Measurements from ENCODE around the gene JADE1. TPM values are rescaled to one million over a fixed set of nuclear protein-coding genes. Genes with fewer than 3 reads are reported as not detected.

The JADE1 gene
- total RNA-seq, 1 donor from 2014 or later = 6.6 TPM

- H3K36me3 ChIP-seq (ENCODE audit: control insufficient read depth, insufficient read depth, low read length) = no peaks in the 10 kb centered on the region
- DNase-seq (ENCODE audit: low read depth) (no peak), FAIRE-seq (no peak)
- H3K4me3 ChIP-seq (ENCODE audit: low read depth, low read length) = no peak overlapping the region
- no peaks in the 10 kb centered on the region for H3K27me3 ChIP-seq (ENCODE audit: control insufficient read depth, insufficient read depth, low read length)
- TF ChIP-seq CTCF (IDR thresholded peaks at IDR 0.05; ENCODE audit: insufficient read depth, low read length, severe bottlenecking) = no peak
Measured at GRCh38 chr4:128800701-128801284, 8.7 kb upstream of the JADE1 start.

GRCh38 chr4:128802680-128803628, 6.5 kb upstream of the JADE1 start:
- no peaks in the 10 kb centered on the region for H3K27me3 ChIP-seq (ENCODE audit: control insufficient read depth, insufficient read depth, low read length)
- no peak for TF ChIP-seq CTCF (IDR thresholded peaks at IDR 0.05; ENCODE audit: insufficient read depth, low read length, severe bottlenecking)
- FAIRE-seq (peak; percentile 50), DNase-seq (ENCODE audit: low read depth) (no peak)
- H3K4me3 ChIP-seq (ENCODE audit: low read depth, low read length) = no peak overlapping the region
- no peaks in the 10 kb centered on the region for H3K36me3 ChIP-seq (ENCODE audit: control insufficient read depth, insufficient read depth, low read length)

- DNase-seq (ENCODE audit: low read depth) (no peak), FAIRE-seq (no peak)
- no peak overlapping the region for H3K4me3 ChIP-seq (ENCODE audit: low read depth, low read length)
- no peaks in the 10 kb centered on the region for H3K27me3 ChIP-seq (ENCODE audit: control insufficient read depth, insufficient read depth, low read length)
- H3K36me3 ChIP-seq (ENCODE audit: control insufficient read depth, insufficient read depth, low read length) = no peaks in the 10 kb centered on the region
- no peak for TF ChIP-seq CTCF (IDR thresholded peaks at IDR 0.05; ENCODE audit: insufficient read depth, low read length, severe bottlenecking)
Measured at GRCh38 chr4:128803783-128804182, 5.7 kb upstream of the JADE1 start.

- DNase-seq (ENCODE audit: low read depth) (peak; percentile 45), FAIRE-seq (no peak)
- Histone ChIP-seq H3K4me3 (ENCODE audit: low read depth, low read length) (peak overlapping the region; percentile 70), H3K27me3 (ENCODE audit: control insufficient read depth, insufficient read depth, low read length) (no peaks in the 10 kb centered on the region), H3K36me3 (ENCODE audit: control insufficient read depth, insufficient read depth, low read length) (no peaks in the 10 kb centered on the region)
- TF ChIP-seq CTCF (IDR thresholded peaks at IDR 0.05; ENCODE audit: insufficient read depth, low read length, severe bottlenecking) = no peak
Measured at GRCh38 chr4:128810331-128810870, 901 bp downstream of the JADE1 start.

- DNase-seq (ENCODE audit: low read depth) (peak; percentile 31), FAIRE-seq (no peak)
- no peak for TF ChIP-seq CTCF (IDR thresholded peaks at IDR 0.05; ENCODE audit: insufficient read depth, low read length, severe bottlenecking)
- no peaks in the 10 kb centered on the region for H3K27me3 ChIP-seq (ENCODE audit: control insufficient read depth, insufficient read depth, low read length)
- H3K4me3 ChIP-seq (ENCODE audit: low read depth, low read length) = peak overlapping the region; percentile 70
- H3K36me3 ChIP-seq (ENCODE audit: control insufficient read depth, insufficient read depth, low read length) = no peaks in the 10 kb centered on the region
Measured at GRCh38 chr4:128810871-128811570, 1.5 kb downstream of the JADE1 start.

Measured in bronchial epithelial cell (primary cell).